ENCODE data around the gene SFRP5. TPM values are rescaled to one million over a fixed set of nuclear protein-coding genes. Genes with fewer than 3 reads are reported as not detected.

Gene SFRP5
- total RNA-seq, 2 experiments from 2014 or later = not detected

GRCh38 chr10:97800474-97800873 is 28.7 kb upstream of the SFRP5 start:
- Mint-ChIP-seq H3K27ac (no peak overlapping the region), H3K36me3 (peaks cover 3% of the 10 kb centered on the region), H3K4me3 (no peak overlapping the region), H3K4me1 (ENCODE audit: low read depth) (peaks cover 18% of the 10 kb centered on the region), H3K27me3 (no peaks in the 10 kb centered on the region), H3K9me3 (peaks cover 14% of the 10 kb centered on the region)
- ChIA-PET CTCF (interaction anchor here (1.5 kb wide), 1 partner anchor 68 kb away, joined by 7 read pairs; no protein-coding TSS in a partner anchor), POLR2A (no interaction called here)
- intact Hi-C loops (cut with micrococcal nuclease) = no loop called here
- no peak for DNase-seq

- ChIA-PET POLR2A (interaction anchor here (0.9 kb wide), 1 partner anchor 70 kb away, joined by 4 read pairs; no protein-coding TSS in a partner anchor), CTCF (interaction anchor here (0.6 to 1.2 kb wide), 3 partner anchors 9 to 371 kb away, joined by 3 read pairs; no protein-coding TSS in a partner anchor)
- no peak for DNase-seq
- intact Hi-C loops (cut with micrococcal nuclease) = loop anchor here (5.0 to 10.0 kb wide), 2 partner anchors 53 to 226 kb away; no protein-coding TSS in a partner anchor
- Mint-ChIP-seq H3K4me1 (ENCODE audit: low read depth) (peaks cover 18% of the 10 kb centered on the region), H3K4me3 (no peak overlapping the region), H3K27me3 (no peaks in the 10 kb centered on the region), H3K9me3 (peaks cover 14% of the 10 kb centered on the region), H3K36me3 (peaks cover 3% of the 10 kb centered on the region), H3K27ac (no peak overlapping the region)
These were observed 27.3 kb upstream of the SFRP5 start for GRCh38 chr10:97798958-97799610.

DNA sequence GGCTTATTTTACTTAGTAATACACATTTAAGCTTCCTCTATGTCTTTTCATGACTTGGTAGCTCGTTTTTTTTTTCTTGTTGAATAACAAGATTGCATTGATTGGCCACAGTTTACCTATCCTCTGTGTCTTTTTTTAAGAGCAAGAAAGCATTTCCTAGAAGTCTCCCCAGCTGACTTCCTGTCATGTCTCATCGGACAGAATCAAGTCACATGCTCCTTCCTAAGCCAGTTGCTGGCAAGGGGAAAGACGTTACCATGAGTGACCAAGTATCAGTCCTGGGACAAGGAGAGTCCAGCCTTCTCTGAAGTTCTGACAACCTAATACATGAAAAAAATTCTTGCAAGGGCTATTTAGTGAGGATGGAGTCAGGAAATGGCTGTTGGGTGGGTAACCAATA is 24.9 kb upstream of the SFRP5 start:
- intact Hi-C loops (cut with micrococcal nuclease) = loop anchor here (1.0 to 10.0 kb wide), 3 partner anchors 56 to 228 kb away; partner anchors contain the start of gene ZFYVE27

GRCh38 chr10:97795886-97796285 is 24.1 kb upstream of the SFRP5 start:
- no peak for DNase-seq
- H3K9me3 Mint-ChIP-seq = peaks cover 14% of the 10 kb centered on the region
- H3K36me3 Mint-ChIP-seq = peaks cover 3% of the 10 kb centered on the region
- no peaks in the 10 kb centered on the region for H3K27me3 Mint-ChIP-seq
- H3K4me1 Mint-ChIP-seq (ENCODE audit: low read depth) = peaks cover 22% of the 10 kb centered on the region
- H3K27ac Mint-ChIP-seq = peak overlapping the region; percentile 86
- no peak overlapping the region for H3K4me3 Mint-ChIP-seq
- ChIA-PET CTCF (interaction anchor here (8.5 kb wide), 1 partner anchor 75 kb away, joined by 246 read pairs; no protein-coding TSS in a partner anchor), POLR2A (no interaction called here)
- intact Hi-C loops (cut with micrococcal nuclease) = loop anchor here (1.0 to 10.0 kb wide), 3 partner anchors 56 to 229 kb away; partner anchors contain the start of gene ZFYVE27

More for the DNA sequence above, 24.9 kb upstream of the SFRP5 start:
- no peaks in the 10 kb centered on the region for H3K27me3 Mint-ChIP-seq
- peak overlapping the region; percentile 86 for H3K27ac Mint-ChIP-seq
- peaks cover 22% of the 10 kb centered on the region for H3K4me1 Mint-ChIP-seq (ENCODE audit: low read depth)
- peaks cover 3% of the 10 kb centered on the region for H3K36me3 Mint-ChIP-seq
- ChIA-PET POLR2A (no interaction called here), CTCF (interaction anchor here (0.6 to 8.5 kb wide), 3 partner anchors 65 to 249 kb away, joined by 3 to 246 read pairs (median 4); no protein-coding TSS in a partner anchor)
- peaks cover 14% of the 10 kb centered on the region for H3K9me3 Mint-ChIP-seq
- DNase-seq = peak; percentile 55
- H3K4me3 Mint-ChIP-seq = peak overlapping the region; percentile 40

- peaks cover 5% of the 10 kb centered on the region for H3K27me3 Mint-ChIP-seq
- intact Hi-C loops (cut with micrococcal nuclease) = loop anchor here (1.0 to 10.0 kb wide), 2 partner anchors 77 to 233 kb away; no protein-coding TSS in a partner anchor
- H3K27ac Mint-ChIP-seq = no peak overlapping the region
- H3K4me3 Mint-ChIP-seq = no peak overlapping the region
- no peaks in the 10 kb centered on the region for H3K9me3 Mint-ChIP-seq
- ChIA-PET POLR2A (no interaction called here), CTCF (interaction anchor here (0.5 to 8.5 kb wide), 26 partner anchors 9 to 251 kb away, joined by 3 to 246 read pairs (median 4); partner anchors contain the start of gene AVPI1)
- no peaks in the 10 kb centered on the region for H3K36me3 Mint-ChIP-seq
- peak; percentile 81 for DNase-seq
- H3K4me1 Mint-ChIP-seq (ENCODE audit: low read depth) = peaks cover 18% of the 10 kb centered on the region
These were observed 20.3 kb upstream of the SFRP5 start for GRCh38 chr10:97791824-97792721.

- Mint-ChIP-seq H3K27me3 (peaks cover 5% of the 10 kb centered on the region), H3K4me1 (ENCODE audit: low read depth) (peaks cover 4% of the 10 kb centered on the region), H3K27ac (no peak overlapping the region), H3K4me3 (no peak overlapping the region), H3K9me3 (no peaks in the 10 kb centered on the region), H3K36me3 (no peaks in the 10 kb centered on the region)
- CTCF ChIA-PET = interaction anchor here (0.7 to 8.5 kb wide), 4 partner anchors 10 to 252 kb away, joined by 3 to 246 read pairs (median 4); no protein-coding TSS in a partner anchor
- POLR2A ChIA-PET = no interaction called here
- DNase-seq = no peak
- intact Hi-C loops (cut with micrococcal nuclease) = loop anchor here (10.0 kb wide), 1 partner anchor 235 kb away; no protein-coding TSS in a partner anchor
These were observed 18.1 kb upstream of the SFRP5 start for GRCh38 chr10:97789770-97790397.

GRCh38 chr10:97788552-97789442 is 17.0 kb upstream of the SFRP5 start:
- DNase-seq = no peak
- H3K9me3 Mint-ChIP-seq = no peaks in the 10 kb centered on the region
- H3K4me1 Mint-ChIP-seq (ENCODE audit: low read depth) = peaks cover 4% of the 10 kb centered on the region
- intact Hi-C loops (cut with micrococcal nuclease) = no loop called here
- no peak overlapping the region for H3K27ac Mint-ChIP-seq
- peaks cover 5% of the 10 kb centered on the region for H3K27me3 Mint-ChIP-seq
- CTCF ChIA-PET = interaction anchor here (0.8 to 1.8 kb wide), 3 partner anchors 79 to 81 kb away, joined by 3 to 5 read pairs (median 3); no protein-coding TSS in a partner anchor
- H3K4me3 Mint-ChIP-seq = no peak overlapping the region
- no peaks in the 10 kb centered on the region for H3K36me3 Mint-ChIP-seq
- POLR2A ChIA-PET = no interaction called here

- peaks cover 5% of the 10 kb centered on the region for H3K27me3 Mint-ChIP-seq
These were observed 13.9 kb upstream of the SFRP5 start for GRCh38 chr10:97785731-97786130.

DNA sequence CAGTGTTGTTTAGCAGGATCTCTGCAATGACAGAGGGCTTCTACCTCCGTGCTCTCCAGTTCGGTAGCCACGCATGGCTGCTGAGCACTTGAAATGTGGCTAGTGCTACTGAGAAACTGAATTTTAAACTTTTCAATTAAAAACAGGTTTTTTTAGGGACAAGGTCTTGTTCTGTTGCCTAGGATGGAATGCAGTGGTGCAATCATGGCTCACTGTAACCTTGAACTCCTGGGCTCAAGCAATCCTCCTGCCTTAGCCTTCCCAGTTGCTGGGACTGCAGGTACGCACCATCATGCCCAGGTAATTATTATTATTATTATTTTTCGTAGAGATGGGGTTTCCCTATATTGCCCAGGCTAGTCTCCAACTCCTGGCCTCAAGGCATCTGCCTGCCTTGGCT is 13.4 kb upstream of the SFRP5 start:
- no peaks in the 10 kb centered on the region for H3K36me3 Mint-ChIP-seq
- H3K4me3 Mint-ChIP-seq = no peak overlapping the region
- H3K4me1 Mint-ChIP-seq (ENCODE audit: low read depth) = peaks cover 19% of the 10 kb centered on the region
- intact Hi-C loops (cut with micrococcal nuclease) = no loop called here
- H3K27me3 Mint-ChIP-seq = peaks cover 5% of the 10 kb centered on the region
- H3K9me3 Mint-ChIP-seq = no peaks in the 10 kb centered on the region
- H3K27ac Mint-ChIP-seq = no peak overlapping the region
- POLR2A ChIA-PET = no interaction called here
- CTCF ChIA-PET = no interaction called here
- no peak for DNase-seq

More at GRCh38 chr10:97785731-97786130, 13.9 kb upstream of the SFRP5 start:
- no peaks in the 10 kb centered on the region for H3K9me3 Mint-ChIP-seq
- no peak overlapping the region for H3K27ac Mint-ChIP-seq
- peaks cover 17% of the 10 kb centered on the region for H3K4me1 Mint-ChIP-seq (ENCODE audit: low read depth)
- DNase-seq = no peak
- no peaks in the 10 kb centered on the region for H3K36me3 Mint-ChIP-seq
- POLR2A ChIA-PET = no interaction called here
- H3K4me3 Mint-ChIP-seq = no peak overlapping the region
- CTCF ChIA-PET = interaction anchor here (0.6 kb wide), 1 partner anchor 1461 kb away, joined by 3 read pairs; no protein-coding TSS in a partner anchor
- intact Hi-C loops (cut with micrococcal nuclease) = no loop called here

- Mint-ChIP-seq H3K27me3 (peaks cover 3% of the 10 kb centered on the region), H3K27ac (no peak overlapping the region), H3K4me1 (ENCODE audit: low read depth) (peaks cover 19% of the 10 kb centered on the region), H3K4me3 (no peak overlapping the region), H3K36me3 (no peaks in the 10 kb centered on the region), H3K9me3 (no peaks in the 10 kb centered on the region)
- ChIA-PET CTCF (no interaction called here), POLR2A (interaction anchor here (0.6 kb wide), 1 partner anchor 158 kb away, joined by 3 read pairs; no protein-coding TSS in a partner anchor)
- no peak for DNase-seq
- intact Hi-C loops (cut with micrococcal nuclease) = no loop called here
These were observed 12.5 kb upstream of the SFRP5 start for GRCh38 chr10:97784200-97784810.
